HG02973 (cell line): ENCODE data around the gene PTPRD.
A peak's percentile ranks its signal among the peaks of the same experiment; 100 is the strongest.
"Not testable (repeated sequence)": the region's sequence is repeated elsewhere in the genome, so short reads cannot be mapped to it uniquely, and the experiment has no call there.

Source experiments
- ATAC-seq: cut with Tn5 transposase; IDR thresholded peaks from one replicate; pipeline ENCODE4 v1.9.1; 2021; ENCODE audit warnings: moderate library complexity; ENCODE audit not compliant: unreplicated experiment

PTPRD gene

DNA sequence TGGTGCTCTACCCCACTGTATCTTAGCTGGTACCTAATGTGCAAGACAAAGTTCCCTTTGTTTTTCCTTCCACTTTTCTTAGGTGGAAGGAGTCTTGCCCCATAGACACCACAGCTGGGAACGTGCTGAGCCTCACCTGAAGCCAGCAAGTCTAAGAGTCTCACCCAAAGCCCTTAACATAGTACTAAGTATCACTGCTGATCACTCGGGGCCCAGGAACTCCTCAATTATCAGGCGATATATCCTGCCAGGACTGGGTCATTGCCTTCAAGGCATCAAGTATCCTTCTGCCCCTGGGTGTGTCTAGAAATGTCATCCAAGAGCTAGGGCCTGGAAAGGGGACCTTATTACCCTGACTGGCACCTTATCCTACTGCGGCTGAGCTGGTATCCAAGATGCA is 123.9 kb downstream of the PTPRD start:
- no peak for ATAC-seq

DNA sequence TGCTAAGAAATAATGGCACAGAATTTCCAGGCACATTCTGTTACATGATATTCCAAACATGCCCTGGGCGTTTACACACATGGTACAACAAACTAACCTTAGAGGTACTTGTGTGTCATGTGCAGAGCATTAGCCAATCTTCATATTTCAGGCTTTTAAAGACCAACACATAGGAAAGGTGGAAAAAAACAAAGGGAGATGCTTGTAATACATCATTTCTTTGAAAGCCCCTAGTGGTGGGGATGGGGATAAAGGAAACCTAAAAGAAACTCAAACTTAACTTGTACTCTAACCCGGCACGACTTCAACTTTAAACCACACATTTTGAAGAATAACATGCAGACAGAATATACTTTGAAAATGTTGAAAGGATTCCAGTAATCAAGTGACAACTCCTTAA is 133.6 kb downstream of the PTPRD start:
- no peak for ATAC-seq

DNA sequence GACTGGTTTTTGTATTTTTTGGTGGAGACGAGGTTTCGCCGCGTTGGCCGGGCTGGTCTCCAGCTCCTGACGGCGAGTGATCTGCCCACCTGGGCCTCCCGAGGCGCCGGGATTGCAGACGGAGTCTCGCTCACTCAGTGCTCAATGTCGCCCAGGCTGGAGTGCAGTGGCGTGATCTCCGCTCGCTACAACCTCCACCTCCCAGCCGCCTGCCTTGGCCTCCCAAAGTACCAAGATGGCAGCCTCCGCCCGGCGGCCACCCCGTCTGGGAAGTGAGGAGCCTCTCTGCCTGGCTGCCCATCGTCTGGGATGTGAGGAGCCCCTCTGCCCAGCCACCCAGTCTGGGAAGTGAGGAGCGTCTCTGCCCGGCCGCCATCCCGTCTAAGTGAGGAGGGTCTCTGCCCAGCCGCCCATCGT is 163.6 kb downstream of the PTPRD start:
- not testable (repeated sequence) for ATAC-seq

DNA sequence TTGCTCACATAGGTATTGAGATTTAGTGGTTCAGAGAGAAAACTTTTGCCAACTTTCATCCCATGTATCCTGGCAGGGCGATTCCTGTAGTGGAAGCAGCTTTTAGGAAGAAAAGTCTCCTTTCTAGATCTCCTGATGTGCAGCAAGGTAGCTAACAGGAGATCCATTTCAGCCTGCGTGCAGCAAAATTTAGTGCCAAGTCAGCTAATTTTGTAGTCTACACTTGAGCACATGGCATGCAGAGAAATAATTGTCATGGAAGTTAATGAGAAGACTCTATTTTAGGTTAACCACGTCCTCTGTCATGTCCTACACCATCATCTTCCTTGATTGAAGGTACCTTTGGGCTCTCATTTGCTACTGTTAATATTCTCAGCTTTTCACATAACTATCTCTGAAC is 165.8 kb downstream of the PTPRD start:
- no peak for ATAC-seq

DNA sequence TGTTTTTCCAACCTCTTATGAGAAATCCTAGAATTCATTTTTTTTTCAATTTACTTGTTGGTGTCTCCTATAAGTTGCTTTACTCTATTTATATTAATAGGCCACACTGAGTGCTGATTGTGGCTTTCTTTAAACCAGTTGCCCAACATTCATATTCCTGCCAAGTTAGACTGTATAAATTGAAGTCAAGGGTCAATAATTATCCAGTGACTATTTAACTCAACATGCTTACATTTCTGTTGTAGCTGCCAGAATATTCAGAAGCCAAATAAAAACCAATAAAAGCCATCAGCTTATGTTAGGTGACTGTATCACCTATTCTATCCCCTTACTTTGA is 169.0 kb downstream of the PTPRD start:
- ATAC-seq = no peak

DNA sequence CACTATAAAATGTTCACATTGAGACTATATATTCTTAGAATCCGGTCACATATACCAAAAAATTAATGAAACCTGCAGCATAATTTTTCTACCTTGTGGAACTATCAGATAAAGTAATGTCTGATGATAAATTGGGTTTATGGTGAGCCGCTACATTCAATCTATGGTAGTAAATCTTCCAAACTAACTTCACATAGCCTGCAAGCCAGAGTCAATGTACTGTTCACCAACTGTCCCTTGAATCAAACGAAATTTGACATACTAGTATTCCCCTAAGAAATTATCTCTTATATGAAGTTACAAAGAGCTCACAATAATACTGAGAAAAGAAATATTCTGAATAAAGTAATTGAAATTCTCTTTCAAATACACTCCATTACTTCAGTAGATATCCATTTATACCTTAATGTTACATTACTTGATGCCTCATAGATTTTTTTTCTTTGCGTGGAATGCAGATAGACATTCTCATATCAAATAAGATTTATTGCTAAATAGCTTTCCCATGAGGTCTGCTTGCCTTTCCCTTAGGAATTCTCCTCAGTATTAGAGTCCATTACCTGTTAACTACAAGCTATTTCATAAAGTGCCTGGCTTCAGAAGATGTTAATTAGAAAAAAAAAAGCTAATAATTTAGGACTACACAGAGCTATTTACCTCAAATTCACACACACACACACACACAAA is 169.5 kb downstream of the PTPRD start:
- no peak for ATAC-seq

DNA sequence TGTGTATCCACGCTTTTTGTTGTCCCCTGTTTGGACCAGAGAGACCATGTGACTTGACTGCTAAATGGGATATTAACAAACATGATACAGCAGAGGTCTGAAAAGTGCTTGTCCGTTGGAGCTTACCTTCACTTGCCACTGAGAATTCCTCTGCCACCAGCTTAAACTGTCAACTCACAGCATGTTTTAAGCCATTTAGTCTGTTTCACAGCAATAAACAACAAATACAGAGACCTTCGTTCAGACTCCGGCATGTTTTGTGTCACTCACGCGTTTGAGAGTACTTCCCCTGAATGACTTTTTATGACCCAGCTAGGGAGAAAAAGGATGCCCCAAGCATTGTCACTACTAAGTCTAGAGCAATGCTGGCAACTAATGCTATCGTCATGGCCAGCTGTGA is 173.8 kb downstream of the PTPRD start:
- no peak for ATAC-seq

DNA sequence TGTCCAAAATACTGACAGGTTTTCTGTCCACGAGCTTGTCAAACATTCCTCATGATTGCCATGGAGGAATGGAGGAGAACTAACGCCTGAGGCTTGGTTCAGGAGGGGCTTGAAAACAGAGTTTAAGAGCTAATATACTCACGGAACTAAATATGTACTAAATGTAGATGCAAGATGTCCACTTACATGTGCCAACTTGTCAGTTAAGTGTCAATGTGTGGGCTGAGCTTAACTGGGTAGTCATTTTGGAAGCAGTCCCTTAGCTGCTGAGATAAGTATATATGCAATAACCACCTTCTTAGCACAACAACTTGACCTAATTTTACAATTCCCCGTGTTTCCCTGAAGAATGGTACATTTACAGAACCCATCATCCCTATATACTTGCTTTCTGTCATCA is 176.0 kb downstream of the PTPRD start:
- ATAC-seq = no peak

DNA sequence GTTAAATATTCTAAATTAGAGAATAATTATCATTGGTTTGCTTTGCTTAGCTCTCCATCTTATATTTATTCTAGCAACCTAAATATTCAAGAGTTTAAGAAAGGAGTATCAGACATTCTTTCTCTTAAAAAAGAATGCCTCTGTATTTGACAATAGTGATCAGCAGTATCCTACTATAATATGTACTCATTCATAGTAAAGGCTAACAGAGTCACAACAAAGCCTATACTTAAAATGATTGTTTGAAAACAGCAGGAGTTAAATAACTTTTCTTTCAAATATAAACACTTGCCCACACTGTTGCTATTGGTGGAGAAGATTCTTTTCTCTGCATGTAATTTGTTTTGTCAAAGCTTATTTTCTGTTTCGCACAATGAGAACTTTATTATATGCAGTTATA is 178.4 kb downstream of the PTPRD start:
- ATAC-seq = no peak

DNA sequence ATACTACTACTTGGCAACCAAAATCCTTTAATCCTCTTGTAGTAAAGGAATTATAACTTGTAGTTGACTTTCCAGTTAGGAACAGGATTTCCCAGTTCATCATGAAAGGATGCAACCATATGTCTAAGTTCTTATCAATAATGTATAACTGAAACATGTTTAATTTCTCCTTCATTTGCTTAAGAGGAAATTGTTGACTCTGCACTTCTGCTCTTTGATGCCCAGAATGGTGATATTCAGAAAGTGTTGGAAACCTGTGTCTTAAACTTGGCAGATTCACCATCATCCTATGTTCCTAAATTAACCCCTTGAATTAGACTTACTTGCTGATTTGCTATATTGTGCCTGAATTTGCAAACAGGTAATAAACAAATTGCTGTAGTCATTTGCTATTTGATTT is 201.5 kb downstream of the PTPRD start:
- ATAC-seq = no peak

DNA sequence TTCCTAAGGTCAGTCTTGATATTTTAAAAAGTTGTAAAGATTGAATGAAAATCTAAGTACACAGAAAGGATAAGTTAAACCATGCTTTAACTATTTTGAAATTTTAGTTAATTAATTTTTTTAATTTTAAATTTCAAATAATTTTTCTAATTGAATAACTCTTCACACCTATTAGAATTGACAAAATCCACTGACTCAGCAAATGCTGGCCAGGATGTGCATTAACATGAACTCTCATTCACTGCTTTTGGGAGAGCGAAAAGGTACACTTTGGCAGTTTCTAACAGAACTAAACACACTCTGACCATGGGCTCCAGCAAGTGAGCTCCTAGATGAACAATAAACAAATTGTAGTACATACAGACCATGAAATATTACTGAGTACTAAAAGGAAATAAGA is 209.5 kb downstream of the PTPRD start:
- no peak for ATAC-seq

DNA sequence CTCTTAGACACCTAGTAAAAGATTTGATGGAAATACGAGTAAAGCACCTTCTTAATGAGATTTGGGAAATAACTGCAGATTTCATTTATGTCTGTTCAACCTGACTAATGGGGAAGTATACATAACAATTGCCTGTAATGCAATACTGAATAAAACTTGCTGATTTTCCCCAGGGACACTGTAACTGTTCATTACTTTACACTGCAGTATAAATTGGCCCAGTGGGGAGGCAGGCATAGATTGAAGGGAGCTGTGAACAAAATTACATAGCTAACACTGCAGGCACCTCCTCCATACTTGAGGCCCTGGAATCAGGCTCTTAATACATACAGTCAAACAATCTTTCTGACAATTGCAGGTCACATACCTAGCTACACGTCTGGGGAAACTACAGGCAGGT is 216.2 kb downstream of the PTPRD start:
- ATAC-seq = no peak

DNA sequence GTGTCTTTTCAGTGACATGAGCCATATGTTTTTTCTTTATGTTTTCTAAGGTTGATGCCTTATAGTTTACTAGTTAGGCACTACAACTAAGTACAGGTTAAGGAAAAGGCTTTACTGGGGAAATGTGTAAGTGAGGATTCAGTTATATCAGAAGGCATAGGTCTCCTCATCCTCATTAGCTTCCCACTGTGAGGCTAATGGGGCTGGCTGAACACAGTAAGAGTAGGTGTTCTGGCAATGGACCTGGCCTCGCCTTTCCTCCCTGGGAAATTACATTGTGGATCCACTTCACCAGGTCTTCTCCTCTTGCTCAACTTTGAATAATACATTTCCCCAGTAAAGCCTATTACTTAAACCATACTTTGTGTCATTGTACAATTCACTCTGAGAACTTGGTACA is 225.5 kb downstream of the PTPRD start:
- ATAC-seq = no peak

DNA sequence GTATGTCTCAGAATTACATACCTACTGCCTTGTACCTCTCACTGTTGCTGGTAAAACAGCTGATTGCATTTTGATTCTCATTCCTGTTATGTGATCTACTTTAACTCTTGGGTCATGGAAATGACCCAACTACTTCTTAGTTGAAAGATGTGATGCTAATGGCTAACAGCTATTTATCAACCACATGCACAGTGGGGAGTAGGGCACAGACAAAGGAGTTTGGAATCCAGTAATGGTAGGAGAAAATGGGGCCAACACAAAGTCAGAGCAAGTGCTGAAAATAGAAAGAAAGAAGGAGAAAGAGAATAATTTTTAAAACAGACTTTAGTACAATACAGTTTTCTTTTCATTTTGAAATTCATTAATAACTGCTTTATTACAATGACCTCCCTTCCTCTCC is 241.0 kb downstream of the PTPRD start:
- no peak for ATAC-seq

DNA sequence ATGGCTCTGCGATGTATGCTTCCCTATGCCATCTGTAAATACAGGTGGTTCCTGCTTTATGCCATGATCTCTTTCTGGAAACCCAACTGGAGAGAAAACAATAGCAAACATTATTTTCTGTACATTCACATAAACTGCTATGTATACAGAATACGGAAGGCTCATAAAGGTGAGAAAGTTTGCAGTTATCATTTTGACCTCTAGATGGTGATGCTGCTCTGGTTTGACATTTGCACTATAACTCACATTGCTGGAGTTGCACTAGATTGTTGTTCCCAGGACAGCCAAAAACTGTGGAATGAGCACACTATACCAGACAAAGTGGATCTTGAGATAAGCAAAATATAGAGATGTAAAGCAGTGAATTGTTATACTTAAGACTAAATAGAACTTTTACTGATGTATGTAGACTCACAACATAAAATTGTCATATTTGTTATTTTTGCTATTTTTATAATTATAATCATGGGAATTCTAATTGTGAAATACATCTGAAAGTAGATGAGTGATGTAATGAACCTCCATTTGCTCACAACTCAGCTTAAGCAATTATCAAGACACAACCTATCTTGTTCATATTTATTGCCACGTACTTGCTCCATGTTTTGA is 246.5 kb downstream of the PTPRD start:
- peak; percentile 84 for ATAC-seq

DNA sequence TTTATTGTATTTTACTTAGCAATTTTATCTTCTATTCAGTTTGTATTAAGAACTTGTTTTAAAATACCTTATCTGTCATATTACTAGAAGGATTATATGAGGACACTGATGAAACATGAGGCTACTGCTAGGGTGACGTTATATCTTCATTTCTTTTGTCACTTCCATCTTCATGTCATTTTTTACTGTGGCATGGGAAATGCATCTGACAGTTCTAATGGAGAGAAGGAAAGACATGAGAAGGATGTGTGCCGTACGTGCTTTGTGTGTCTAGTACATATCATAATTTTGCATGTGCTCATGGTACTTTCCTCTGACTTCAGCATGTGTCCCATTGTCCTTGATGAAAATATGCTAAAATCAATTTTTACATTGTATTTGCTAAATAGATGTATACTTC is 258.2 kb downstream of the PTPRD start:
- ATAC-seq = no peak

DNA sequence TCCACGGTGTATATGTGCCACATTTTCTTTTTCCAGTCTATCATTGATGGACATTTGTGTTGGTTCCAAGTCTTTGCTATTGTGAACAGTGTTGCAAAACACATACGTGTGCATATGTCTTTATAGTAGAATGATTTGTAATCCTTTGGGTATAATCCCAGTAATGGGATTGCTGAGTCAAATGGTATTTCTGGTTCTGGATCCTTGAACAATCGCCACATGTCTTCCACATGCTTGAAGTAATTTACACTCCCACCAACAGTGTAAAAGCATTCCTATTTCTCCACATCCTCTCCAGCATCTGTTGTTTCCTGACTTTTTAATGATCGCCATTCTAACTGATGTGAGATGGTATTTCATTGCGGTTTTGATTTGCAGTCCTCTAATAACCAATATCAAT is 267.2 kb downstream of the PTPRD start:
- not testable (repeated sequence) for ATAC-seq

DNA sequence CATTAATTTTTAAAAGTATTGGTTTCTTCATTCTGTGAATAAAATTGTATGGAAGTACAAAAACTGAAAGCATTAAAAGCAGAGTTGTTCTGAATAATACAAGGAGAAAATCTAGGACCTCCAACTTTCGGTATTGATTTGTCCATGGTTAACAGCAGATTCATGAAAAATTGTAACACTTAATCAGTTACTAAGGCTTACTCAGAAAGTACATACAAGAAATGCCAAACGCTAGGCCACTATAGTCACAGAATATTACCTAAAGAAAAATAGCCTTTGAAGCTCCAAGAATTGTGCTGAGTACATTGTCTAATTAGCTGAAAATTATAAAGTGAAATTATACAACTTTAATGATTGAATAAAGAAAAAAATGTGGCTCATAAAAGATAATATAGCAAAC is 271.7 kb downstream of the PTPRD start:
- no peak for ATAC-seq

DNA sequence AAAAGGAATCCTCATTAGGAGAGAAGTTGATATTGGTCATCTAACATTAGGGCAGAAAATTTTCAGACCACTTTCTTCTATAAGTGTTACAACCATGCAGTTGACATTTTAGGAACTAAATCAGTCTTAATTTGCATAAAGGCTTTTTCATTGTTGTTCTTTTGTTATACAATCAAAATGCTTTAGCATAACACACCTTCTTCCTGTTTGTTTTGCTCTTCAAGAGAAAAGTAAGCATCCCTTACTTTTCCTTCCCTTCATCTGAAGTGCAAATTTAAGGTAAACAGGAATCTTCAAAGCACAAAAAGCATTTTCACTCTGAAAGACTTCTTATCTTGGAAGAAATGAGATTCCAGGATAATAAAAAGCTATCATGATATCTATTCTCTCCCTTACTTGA is 273.6 kb downstream of the PTPRD start:
- no peak for ATAC-seq

DNA sequence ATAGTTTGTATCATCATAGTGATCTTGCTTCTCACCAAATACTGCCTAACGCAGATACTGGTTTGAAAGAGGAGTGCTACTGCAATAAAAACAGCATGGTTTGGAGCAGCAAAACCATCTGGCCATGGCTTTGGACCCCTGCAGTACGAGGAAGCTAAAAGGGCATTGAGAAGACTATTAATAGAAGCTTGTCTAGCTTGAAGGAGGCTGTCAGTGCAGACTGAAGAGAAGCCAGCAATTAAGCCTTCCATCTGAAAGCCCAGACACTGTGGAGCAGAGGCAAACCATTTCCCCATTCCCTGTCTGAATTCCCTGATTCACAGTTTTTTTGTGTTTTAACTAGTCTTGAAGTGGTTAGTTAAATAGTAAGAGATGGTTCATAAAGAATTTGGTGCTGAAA is 281.6 kb downstream of the PTPRD start:
- no peak for ATAC-seq

DNA sequence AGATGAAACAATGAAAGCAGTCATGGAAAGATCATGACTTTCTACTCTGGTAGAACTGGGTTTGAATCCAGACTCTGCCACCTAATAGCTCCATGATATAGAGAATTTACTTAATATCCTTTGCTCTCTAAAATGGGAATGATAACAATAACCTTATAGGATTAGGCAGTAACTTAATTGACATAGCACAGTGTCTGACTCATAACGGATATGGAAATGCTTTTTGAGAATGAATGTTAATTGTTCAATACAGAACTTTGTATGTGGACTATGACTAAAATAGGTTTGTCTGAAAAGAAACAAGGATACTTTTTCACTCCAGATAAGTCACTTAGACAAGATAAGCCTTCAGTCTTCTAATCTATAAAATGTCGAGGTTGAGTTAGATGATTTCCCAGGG is 330.7 kb downstream of the PTPRD start:
- ATAC-seq = no peak

DNA sequence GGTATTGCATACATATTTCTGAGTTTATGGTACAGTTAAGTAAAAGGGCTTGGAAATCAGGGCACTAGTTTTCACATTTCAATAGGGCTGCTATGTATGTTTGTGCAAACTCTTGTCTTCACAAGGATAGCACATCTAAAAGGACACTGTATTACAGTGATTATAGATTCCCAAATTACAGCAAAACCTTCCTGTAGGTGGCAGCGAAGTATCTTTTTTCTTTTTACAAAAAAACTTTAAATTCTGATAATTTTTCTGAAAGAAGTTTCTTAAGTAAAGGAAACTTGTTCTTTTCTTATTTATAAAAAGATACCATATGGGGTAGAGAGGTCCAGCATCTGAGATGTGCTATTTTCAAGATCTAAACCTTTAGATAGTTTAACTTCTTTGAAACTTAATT is 337.8 kb downstream of the PTPRD start:
- no peak for ATAC-seq

DNA sequence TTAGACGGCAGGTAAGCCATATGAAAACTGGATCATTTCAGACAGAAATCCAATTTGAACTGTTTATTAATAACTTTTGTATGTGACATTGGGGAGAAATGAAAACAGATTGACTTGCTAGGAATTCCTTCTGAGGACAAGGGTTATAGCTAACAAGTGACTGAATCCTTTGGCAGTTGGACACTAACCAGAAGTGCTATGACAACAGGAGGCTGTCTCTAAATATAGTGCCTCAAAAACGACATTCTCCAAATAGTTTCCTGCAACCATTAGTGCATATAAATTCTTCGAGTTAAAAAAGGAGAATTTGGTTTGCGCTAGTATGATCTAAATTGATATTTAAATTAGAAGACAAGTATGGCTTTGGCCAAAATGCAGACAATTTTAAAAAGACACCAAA is 338.6 kb downstream of the PTPRD start:
- no peak for ATAC-seq
